Muscle of leg (tissue), 11 donors: ENCODE results near the gene WWC2. TPM values are rescaled to one million over a fixed set of nuclear protein-coding genes. Genes with fewer than 3 reads are reported as not detected.

ENCODE experiments used
- DNase-seq: peaks from one replicate; pipeline ENCODE4 v3.0.0; 2013
- H3K27ac ChIP-seq: one replicate; pipeline ENCODE4 v1.5.1; 2013; ENCODE audit warnings: mild to moderate bottlenecking, low read length, control low read depth
- H3K27me3 ChIP-seq: one replicate; pipeline ENCODE4 v1.6.1; 2013; ENCODE audit warnings: low read length; ENCODE audit not compliant: control insufficient read depth, insufficient read depth
- H3K36me3 ChIP-seq: one replicate; pipeline ENCODE4 v1.6.1; 2013; ENCODE audit warnings: low read length; ENCODE audit not compliant: control insufficient read depth, insufficient read depth
- H3K4me1 ChIP-seq: one replicate; pipeline ENCODE4 v1.6.1; 2013; ENCODE audit warnings: low read length; ENCODE audit not compliant: control insufficient read depth, insufficient read depth
- H3K4me3 ChIP-seq: one replicate; pipeline ENCODE4 v1.5.1; 2013; ENCODE audit warnings: low read length, control low read depth
- H3K9me3 ChIP-seq: replicated peaks from 2 replicates; pipeline ENCODE4 v1.6.1; 2013; ENCODE audit warnings: low read depth, low read length; ENCODE audit not compliant: control insufficient read depth
- WGBS: methylation state at CpG from one replicate; pipeline ENCODE4 v1.1.5; 2013; ENCODE audit warnings: missing lambda C conversion rate; ENCODE audit not compliant: insufficient coverage; 5-methylcytosine and 5-hydroxymethylcytosine counted together
- polyA plus RNA-seq, 8 donors: library from polyadenylated mRNA; unstranded; fragments of 120-200 nt; gene quantifications; one replicate each; pipeline versions ENCODE4 v1.2.1 to v1.2.3, GENCODE V29; 2013; ENCODE audit warnings: inconsistent platforms in 1 of 8, low replicate concordance in 1 of 8; ENCODE audit not compliant: insufficient read length in 8 of 8, insufficient read depth in 1 of 8
- total RNA-seq: library from RNA; stranded (reverse); fragments of 120-200 nt; gene quantifications from one replicate; pipeline ENCODE4 v1.2.4, GENCODE V29; 2013

The WWC2 gene
- total and polyA plus RNA-seq, 9 donors: 12.9 to 25.4 (median 18.9) TPM

DNA sequence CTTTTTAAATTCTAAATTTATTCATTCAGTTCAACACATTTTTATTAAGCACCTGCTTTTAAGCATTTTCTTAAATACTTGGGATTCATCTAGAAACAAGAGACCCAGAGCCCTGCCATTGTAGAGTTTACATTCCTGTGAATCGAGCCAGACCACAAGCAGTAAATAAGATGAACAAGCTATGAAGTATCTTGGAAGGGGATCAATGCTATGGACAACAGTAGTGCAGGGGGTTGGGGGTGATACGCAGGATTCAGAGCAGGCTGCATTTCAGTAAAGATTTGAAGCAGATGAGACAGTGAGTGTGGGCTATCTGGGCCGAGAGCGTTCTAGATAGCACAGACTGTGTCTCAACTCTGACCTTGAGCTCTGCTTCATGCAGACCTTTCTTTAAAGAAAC lies 185.9 kb downstream of the WWC2 start:
- no peak overlapping the region for H3K27ac ChIP-seq
- no peak overlapping the region for H3K4me3 ChIP-seq
- 49% methylated on average over 2 of the region's 4 CpGs for WGBS
- H3K4me1 ChIP-seq: no peaks in the 10 kb centered on the region
- H3K36me3 ChIP-seq: peaks cover 49% of the 10 kb centered on the region
- H3K9me3 ChIP-seq: no peaks in the 10 kb centered on the region
- peak; percentile 11 for DNase-seq
- no peaks in the 10 kb centered on the region for H3K27me3 ChIP-seq

DNA sequence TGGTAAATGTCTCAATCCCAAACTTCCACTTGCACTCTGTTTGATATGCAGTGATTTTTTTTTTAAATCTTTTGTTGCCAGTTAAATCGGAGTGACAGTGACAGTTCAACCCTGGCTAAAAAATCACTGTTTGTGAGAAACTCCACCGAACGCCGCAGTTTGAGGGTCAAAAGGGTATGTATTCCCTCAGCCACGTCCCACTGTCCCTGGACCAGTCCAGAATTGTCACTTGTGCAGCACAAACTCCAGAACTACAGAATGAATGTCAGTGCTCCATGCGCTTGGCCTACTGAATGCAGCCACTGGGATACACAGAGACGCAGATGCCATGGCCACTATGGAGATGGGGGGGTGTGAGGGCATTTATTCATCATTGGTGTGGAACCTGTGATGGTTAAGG lies 186.8 kb downstream of the WWC2 start:
- Histone ChIP-seq H3K27ac (no peak overlapping the region), H3K4me3 (no peak overlapping the region), H3K4me1 (no peaks in the 10 kb centered on the region), H3K27me3 (no peaks in the 10 kb centered on the region), H3K36me3 (peaks cover 43% of the 10 kb centered on the region), H3K9me3 (no peaks in the 10 kb centered on the region)
- 98% methylated on average over 6 of the region's 7 CpGs for WGBS
- DNase-seq: no peak

DNA sequence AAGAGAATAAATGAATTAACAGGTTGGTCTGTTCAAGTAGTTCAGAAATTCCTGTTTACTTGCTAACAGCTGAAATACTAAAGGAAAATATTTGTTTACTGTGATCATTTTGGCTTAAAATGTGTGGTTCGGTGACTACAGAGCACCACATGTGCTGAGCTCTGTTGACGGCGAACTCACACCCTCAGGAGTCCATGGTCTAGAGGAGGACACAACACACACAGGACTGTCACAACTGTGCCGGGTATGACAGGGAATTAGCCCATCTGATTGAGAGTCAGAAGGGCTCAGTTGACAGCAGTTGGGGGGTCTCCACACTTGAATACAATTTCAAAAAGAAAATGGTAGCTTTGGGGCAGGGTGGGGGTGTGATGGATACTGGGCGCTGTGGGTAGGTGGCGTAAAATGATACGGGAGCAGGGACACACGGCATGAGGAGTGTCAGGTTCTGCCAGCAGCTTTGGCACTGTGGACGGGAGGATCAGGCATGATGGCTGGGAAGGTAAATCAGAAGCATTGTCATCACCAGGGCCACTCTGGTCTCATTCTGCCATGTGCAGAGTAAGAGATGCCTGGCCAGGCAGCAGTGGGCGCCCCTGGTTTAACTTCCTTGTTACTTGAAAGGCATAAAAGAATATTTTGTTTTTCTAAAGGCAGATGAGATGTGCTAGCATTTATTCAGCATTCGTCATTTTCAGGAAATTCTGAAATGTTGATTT lies 187.7 kb downstream of the WWC2 start:
- WGBS: 88% methylated on average over 8 of the region's 11 CpGs
- H3K27me3 ChIP-seq: no peaks in the 10 kb centered on the region
- no peaks in the 10 kb centered on the region for H3K9me3 ChIP-seq
- H3K27ac ChIP-seq: no peak overlapping the region
- H3K4me1 ChIP-seq: no peaks in the 10 kb centered on the region
- DNase-seq: no peak
- H3K36me3 ChIP-seq: peaks cover 45% of the 10 kb centered on the region
- H3K4me3 ChIP-seq: no peak overlapping the region

DNA sequence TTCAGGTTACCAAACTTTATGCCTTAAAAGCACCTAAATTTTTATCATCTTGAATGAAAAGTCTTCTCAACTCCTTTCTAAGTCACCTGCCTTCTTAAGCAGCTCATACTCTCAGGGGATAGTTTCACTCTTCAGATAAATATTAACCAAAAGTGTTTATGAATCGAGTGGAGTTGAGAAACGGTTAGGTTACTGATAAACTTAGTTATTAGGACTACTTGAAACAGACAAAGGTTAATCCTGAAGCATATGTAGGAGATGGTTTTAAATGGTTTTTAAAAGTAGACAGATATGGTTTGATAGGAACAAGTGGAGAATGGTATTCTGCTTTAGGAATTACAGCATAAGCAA lies 188.2 kb downstream of the WWC2 start:
- no peak overlapping the region for H3K27ac ChIP-seq
- no peak for DNase-seq
- H3K9me3 ChIP-seq: no peaks in the 10 kb centered on the region
- no CpG with 5 or more reads among the region's 2 CpGs for WGBS
- no peaks in the 10 kb centered on the region for H3K4me1 ChIP-seq
- H3K36me3 ChIP-seq: peaks cover 47% of the 10 kb centered on the region
- no peaks in the 10 kb centered on the region for H3K27me3 ChIP-seq
- no peak overlapping the region for H3K4me3 ChIP-seq

DNA sequence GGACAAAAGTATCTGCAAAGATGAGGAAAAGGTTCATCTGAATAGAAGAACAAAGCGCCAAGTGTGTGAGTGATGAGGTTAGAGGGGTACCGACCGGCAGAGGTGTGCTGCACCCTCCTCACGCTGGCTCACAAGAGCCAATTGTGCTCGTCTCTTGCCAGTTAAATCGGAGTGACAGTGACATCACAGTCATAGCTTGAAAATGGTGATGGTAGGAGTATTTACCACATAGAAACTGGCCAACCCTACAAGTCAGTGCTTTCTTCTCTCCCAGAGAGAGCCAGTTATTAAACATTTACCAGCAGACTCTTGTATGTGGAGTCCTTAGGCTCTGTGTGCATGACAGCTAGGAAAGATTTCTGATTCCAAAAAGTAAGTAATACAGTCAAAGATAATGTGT lies 188.6 kb downstream of the WWC2 start:
- no peak for DNase-seq
- Histone ChIP-seq H3K27me3 (no peaks in the 10 kb centered on the region), H3K27ac (no peak overlapping the region), H3K4me3 (no peak overlapping the region), H3K9me3 (no peaks in the 10 kb centered on the region), H3K36me3 (peaks cover 43% of the 10 kb centered on the region), H3K4me1 (no peaks in the 10 kb centered on the region)
- 100% methylated on average over 1 of the region's 6 CpGs for WGBS

DNA sequence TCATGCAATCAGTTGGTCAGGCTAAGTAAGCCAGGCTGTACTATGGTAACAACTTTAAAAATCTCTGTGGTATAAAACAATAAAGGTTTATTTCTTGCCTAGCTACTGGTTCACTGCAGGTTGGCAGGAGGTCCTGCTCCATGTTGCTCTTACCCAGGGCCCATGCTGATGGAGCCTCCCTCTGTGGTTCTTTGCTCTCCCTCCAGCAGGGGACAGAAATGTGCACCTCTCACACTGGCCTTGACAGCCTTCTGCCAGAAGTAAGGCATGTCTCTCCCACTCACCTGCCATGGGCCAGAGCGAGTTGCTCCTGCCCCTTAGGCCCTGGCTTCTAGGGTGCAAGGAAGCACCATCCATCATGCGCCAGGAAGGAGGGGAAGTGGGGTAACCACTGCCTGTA lies 189.9 kb downstream of the WWC2 start:
- H3K27me3 ChIP-seq: no peaks in the 10 kb centered on the region
- H3K4me3 ChIP-seq: no peak overlapping the region
- no peaks in the 10 kb centered on the region for H3K4me1 ChIP-seq
- peaks cover 42% of the 10 kb centered on the region for H3K36me3 ChIP-seq
- no peak overlapping the region for H3K27ac ChIP-seq
- H3K9me3 ChIP-seq: no peaks in the 10 kb centered on the region
- WGBS: 100% methylated on average over 1 of the region's 2 CpGs
- no peak for DNase-seq

DNA sequence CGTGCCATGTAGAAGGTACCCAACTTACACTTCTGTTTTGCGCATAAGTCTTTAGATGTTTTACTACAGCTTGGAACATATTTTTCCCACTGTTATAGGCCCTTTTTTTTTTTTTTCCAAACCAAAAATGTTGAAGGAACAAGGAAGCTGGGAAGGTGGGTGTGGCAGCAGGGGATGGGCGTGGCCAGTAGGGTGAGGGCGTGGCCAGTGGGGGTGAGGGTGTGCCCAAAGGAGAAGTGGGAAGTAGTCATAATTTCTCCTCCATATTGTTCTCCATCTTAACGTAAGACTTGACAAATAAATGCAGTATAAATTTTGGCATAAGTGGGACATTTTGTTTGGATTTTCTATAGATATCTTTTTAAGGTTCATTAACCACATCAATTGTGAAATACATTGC lies 190.6 kb downstream of the WWC2 start:
- no peaks in the 10 kb centered on the region for H3K27me3 ChIP-seq
- H3K4me3 ChIP-seq: no peak overlapping the region
- H3K27ac ChIP-seq: no peak overlapping the region
- 100% methylated on average over 1 of the region's 5 CpGs for WGBS
- DNase-seq: no peak
- no peaks in the 10 kb centered on the region for H3K9me3 ChIP-seq
- no peaks in the 10 kb centered on the region for H3K4me1 ChIP-seq
- peaks cover 39% of the 10 kb centered on the region for H3K36me3 ChIP-seq

DNA sequence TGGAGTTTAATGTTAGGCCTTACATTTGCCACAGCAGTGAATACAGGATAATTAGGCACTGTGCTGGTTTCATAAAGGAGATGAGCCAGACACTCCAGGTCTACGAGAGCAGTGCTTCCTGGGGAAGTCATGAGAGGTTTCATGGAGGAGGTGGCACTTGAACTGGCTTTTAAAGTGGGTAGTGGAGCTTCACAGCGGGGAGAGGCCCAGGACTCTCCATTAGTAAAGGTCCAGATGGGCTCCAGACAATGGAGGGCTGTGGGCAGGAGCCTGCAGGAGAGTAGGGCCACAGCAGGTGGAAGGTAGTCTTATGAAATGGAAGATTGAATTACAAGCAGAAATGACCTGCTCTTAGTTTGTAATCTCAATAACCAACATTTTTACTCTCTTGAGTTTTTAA lies 192.0 kb downstream of the WWC2 start:
- H3K27me3 ChIP-seq: no peaks in the 10 kb centered on the region
- no peaks in the 10 kb centered on the region for H3K9me3 ChIP-seq
- H3K27ac ChIP-seq: no peak overlapping the region
- 100% methylated on average over 1 of the region's 2 CpGs for WGBS
- no peak for DNase-seq
- H3K4me3 ChIP-seq: no peak overlapping the region
- H3K36me3 ChIP-seq: peaks cover 44% of the 10 kb centered on the region
- no peaks in the 10 kb centered on the region for H3K4me1 ChIP-seq

DNA sequence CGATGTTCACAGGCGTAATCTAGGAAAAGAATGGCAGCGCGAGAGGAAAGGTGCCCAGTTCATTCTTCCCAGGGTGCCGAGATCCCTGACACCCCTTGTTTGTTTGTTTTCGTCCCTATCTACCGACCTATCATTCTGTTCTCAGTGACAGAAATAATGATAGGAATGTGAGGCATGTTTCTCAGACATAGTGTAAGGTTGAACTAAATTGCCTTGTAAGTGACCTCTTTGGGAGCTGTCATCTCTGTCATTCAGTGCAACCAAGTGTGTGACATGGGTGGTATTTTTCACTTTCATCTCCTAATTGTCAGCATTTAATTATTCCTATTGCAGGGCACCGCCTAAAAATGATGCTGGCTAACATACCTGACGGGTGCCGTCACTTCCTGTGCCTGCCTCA lies 196.7 kb downstream of the WWC2 start:
- 85% methylated on average over 6 of the region's 10 CpGs for WGBS
- H3K27ac ChIP-seq: no peak overlapping the region
- peaks cover 25% of the 10 kb centered on the region for H3K36me3 ChIP-seq
- H3K4me1 ChIP-seq: no peaks in the 10 kb centered on the region
- no peak for DNase-seq
- no peak overlapping the region for H3K4me3 ChIP-seq
- no peaks in the 10 kb centered on the region for H3K27me3 ChIP-seq
- no peaks in the 10 kb centered on the region for H3K9me3 ChIP-seq

DNA sequence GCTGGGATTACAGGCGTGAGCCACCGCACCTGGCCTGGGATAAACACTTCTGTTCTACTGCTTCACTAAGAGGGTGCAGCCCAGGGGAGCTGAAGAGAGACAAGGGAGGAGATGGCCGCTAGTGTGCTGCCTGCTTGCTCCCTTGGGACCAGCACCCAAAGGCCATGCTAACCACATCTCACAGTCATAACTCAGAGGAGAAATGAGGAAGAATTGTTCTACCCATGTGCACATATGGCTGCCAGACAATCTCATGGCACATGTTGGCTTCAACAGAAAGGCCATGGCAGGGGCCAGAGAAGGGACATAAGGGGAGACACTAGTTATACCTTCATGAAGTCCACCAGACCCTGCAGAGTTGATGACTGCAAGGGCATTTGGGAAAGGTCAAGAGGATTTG lies 198.6 kb downstream of the WWC2 start:
- WGBS: no CpG with 5 or more reads among the region's 3 CpGs
- DNase-seq: no peak
- H3K27ac ChIP-seq: no peak overlapping the region
- peaks cover 23% of the 10 kb centered on the region for H3K36me3 ChIP-seq
- no peaks in the 10 kb centered on the region for H3K9me3 ChIP-seq
- no peaks in the 10 kb centered on the region for H3K4me1 ChIP-seq
- no peak overlapping the region for H3K4me3 ChIP-seq
- no peaks in the 10 kb centered on the region for H3K27me3 ChIP-seq

DNA sequence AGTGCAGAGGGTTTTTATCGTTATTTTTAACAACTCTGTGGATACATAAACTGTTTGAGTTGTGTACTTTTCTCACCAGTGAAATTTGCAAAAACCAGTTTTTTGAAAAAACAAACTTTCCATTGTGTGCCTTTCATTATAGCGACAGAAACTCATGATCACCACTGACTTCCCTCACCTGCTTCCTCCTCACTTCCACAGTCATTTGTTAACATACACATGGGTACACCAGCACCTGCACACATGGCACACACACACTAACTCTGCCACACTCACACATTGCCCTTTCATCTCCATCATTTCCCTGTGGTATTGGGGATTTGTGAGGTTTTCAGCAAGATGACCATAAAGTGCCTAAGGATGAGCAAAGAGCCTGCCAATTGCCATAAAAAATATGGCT lies 200.4 kb downstream of the WWC2 start:
- Histone ChIP-seq H3K4me3 (no peak overlapping the region), H3K27me3 (no peaks in the 10 kb centered on the region), H3K36me3 (peaks cover 23% of the 10 kb centered on the region), H3K4me1 (no peaks in the 10 kb centered on the region), H3K9me3 (no peaks in the 10 kb centered on the region), H3K27ac (peak overlapping the region; percentile 17)
- WGBS: 57% methylated on average over 1 of the region's 2 CpGs
- DNase-seq: peak; percentile 7
